ENCODE measurements around the gene DENND6B. TPM values are rescaled to one million over a fixed set of nuclear protein-coding genes. Genes with fewer than 3 reads are reported as not detected.

The DENND6B gene
- total and polyA plus RNA-seq, 2 of the 13 experiments (the other 11 are each of a cell fraction or from before 2014, with no cell fraction given) = 0.95 to 3.8 TPM

GRCh38 chr22:50308986-50309600 lies 17.7 kb downstream of the DENND6B start (continued):
- TF ChIP-seq LCORL (IDR thresholded peaks at IDR 0.05) (no peak), LCORL (CRISPR knock-in tag; IDR thresholded peaks at IDR 0.05) (peak; percentile 46; the same call in 1 of the 2 replicates), ZNF746 (CRISPR knock-in tag; IDR thresholded peaks at IDR 0.05) (0 out of 2 replicates have a peak, but pooled peaks have one; percentile 13), ZFY (CRISPR knock-in tag; IDR thresholded peaks at IDR 0.05) (peak; percentile 40; the same call in 1 of the 2 replicates), PATZ1 (CRISPR knock-in tag; IDR thresholded peaks at IDR 0.05) (peak; percentile 78), DMAP1 (CRISPR knock-in tag; IDR thresholded peaks at IDR 0.05) (no peak), ZFX (CRISPR knock-in tag; IDR thresholded peaks at IDR 0.05; ENCODE audit: low read depth) (peak; percentile 57), ZMYM4 (CRISPR knock-in tag; IDR thresholded peaks at IDR 0.05) (0 out of 2 replicates have a peak, but pooled peaks have one; percentile 8), MXD3 (CRISPR knock-in tag; IDR thresholded peaks at IDR 0.05) (0 out of 2 replicates have a peak, but pooled peaks have one; percentile 22)

GRCh38 chr22:50308597-50308935 lies 18.2 kb downstream of the DENND6B start:
- Histone ChIP-seq H3K36me3 (replicated peaks in 1 of 2; ENCODE audit: control insufficient read depth in 1 of 2, insufficient read depth in 2 of 2, low read length in 2 of 2) (peaks cover 0 to 2% of the 10 kb centered on the region in 2 experiments; a peak in 1 of 5 replicates), H3K79me2 (ENCODE audit: insufficient read depth, low read length) (peaks cover 32% of the 10 kb centered on the region), H3K27ac (ENCODE audit: extremely low read length, insufficient read depth, low read length) (peak overlapping the region; percentile 58), H3K4me1 (ENCODE audit: insufficient read depth, low read length) (peaks cover 74% of the 10 kb centered on the region), H4K20me1 (ENCODE audit: insufficient read depth, low read length) (no peaks in the 10 kb centered on the region), H3K27me3 (ENCODE audit: control insufficient read depth in 1 of 2, insufficient read depth in 2 of 2, low read length in 2 of 2) (no peaks in the 10 kb centered on the region), H2AFZ (ENCODE audit: low read length) (no peak overlapping the region), H3K4me2 (ENCODE audit: low read depth, low read length) (peak overlapping the region; percentile 81), H3K9me3 (ENCODE audit: low read length) (no peaks in the 10 kb centered on the region), H3K9ac (ENCODE audit: insufficient read depth, low read depth, low read length) (peak overlapping the region; percentile 26; the same call in 1 of the 2 replicates), H3K4me3 (replicated peaks in 1 of 3; ENCODE audit: insufficient read depth in 1 of 3, low read depth in 2 of 3, low read length in 3 of 3) (peak overlapping the region in 1 of 3 experiments; percentile 67; a peak in 1 of 6 replicates)
- intact Hi-C loops (cut with micrococcal nuclease; ENCODE audit: unreplicated experiment) = loop anchor here (1.0 to 2.0 kb wide), 3 partner anchors 11 to 16 kb away; no protein-coding TSS in a partner anchor
- POLR2A ChIA-PET = interaction anchor here (1.1 to 3.8 kb wide), 4 partner anchors 12 to 57 kb away, joined by 3 to 27 read pairs (median 5); partner anchors contain the start of gene HDAC10
- DNase-seq (ENCODE audit: low spot score) (peak; percentile 59), ATAC-seq (peak; percentile 32), FAIRE-seq (peak; percentile 30)
- CTCF ChIA-PET (ENCODE audit: low intra/inter-chr PET ratio, low total read pairs) = no interaction called here
- in situ Hi-C loops (cut with HindIII; ENCODE audit: extremely low pct_ligation_motif_present, low pct_unique_long_range_greater_than_20kb) = no loop called here
- BruUV-seq (replicated peaks) = no TSS peak
- WGBS (ENCODE audit: low lambda C conversion rate) = 3% methylated on average over 5 of the region's 7 CpGs
- TF ChIP-seq ZNF746 (CRISPR knock-in tag; IDR thresholded peaks at IDR 0.05) (0 out of 2 replicates have a peak, but pooled peaks have one; percentile 39), RARA (CRISPR knock-in tag; IDR thresholded peaks at IDR 0.05) (peak; percentile 26; the same call in 1 of the 2 replicates), ZNF331 (CRISPR knock-in tag; IDR thresholded peaks at IDR 0.05) (0 out of 2 replicates have a peak, but pooled peaks have one; percentile 26), ZNF891 (CRISPR knock-in tag; IDR thresholded peaks at IDR 0.05) (no peak), SAP130 (CRISPR knock-in tag; IDR thresholded peaks at IDR 0.05; ENCODE audit: low read depth) (peak; percentile 80; the same call in 1 of the 2 replicates), TFAP4 (IDR thresholded peaks at IDR 0.05; ENCODE audit: borderline replicate concordance, low read depth) (peak; percentile 84; the same call in 1 of the 2 replicates), PATZ1 (CRISPR knock-in tag; IDR thresholded peaks at IDR 0.05) (peak; percentile 96), ZNF543 (CRISPR knock-in tag; IDR thresholded peaks at IDR 0.05) (0 out of 2 replicates have a peak, but pooled peaks have one; percentile 11), ZNF24 (IDR thresholded peaks at IDR 0.05) (no peak), POLR2AphosphoS5 (IDR thresholded peaks at IDR 0.05; ENCODE audit: low read depth, low read length) (0 out of 2 replicates have a peak, but pooled peaks have one; percentile 24), ATAD3A (CRISPR knock-in tag; IDR thresholded peaks at IDR 0.05) (no peak)

Measured in HepG2 (cell line).